ENCODE data around the gene KIAA0513.

Gene KIAA0513

DNA sequence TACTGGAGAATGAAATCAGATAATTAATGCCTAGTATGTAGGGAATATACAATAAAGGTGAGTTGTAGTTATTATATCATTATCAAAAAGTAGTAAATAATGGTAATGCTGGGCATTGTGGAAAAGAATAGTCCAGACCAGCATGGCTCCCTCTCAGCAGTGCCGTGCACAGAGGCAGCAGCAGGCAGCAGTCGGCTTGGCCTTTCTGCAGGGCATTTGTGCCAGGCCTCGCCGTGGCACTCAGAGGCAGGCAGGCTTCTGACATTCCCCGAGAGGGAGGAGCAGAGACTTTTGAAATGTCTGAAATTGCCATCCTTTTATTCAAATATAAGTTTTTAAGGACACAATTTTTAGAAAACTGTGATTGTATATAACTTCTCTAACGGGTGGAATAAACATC, 15.0 kb downstream of the KIAA0513 start:
- no peak for TF ChIP-seq CTCF (IDR thresholded peaks at IDR 0.05; ENCODE audit: borderline replicate concordance, insufficient read depth, low read depth, low read length)
- no peak overlapping the region for H3K4me3 ChIP-seq (ENCODE audit: low read depth, low read length)

DNA sequence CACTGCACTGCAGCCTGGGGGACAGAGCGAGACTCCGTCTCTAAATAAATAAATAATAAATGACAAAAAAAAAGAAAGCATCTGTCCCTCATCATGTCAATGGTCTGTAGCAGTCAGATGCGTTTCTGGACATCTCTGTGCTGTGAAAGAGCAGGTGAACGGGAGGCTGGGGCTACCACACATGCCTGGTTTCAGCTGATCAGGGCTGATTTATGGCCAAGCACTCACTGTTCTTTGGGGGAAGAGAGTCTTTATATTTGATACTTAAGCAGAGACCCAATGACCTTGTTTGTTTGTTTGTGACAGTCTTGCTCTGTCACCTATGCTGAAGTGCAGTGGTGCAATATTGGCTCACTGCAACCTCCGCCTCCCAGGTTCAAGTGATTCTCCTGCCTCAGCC, 17.5 kb downstream of the KIAA0513 start:
- H3K4me3 ChIP-seq (ENCODE audit: low read depth, low read length): no peak overlapping the region
- no peak for TF ChIP-seq CTCF (IDR thresholded peaks at IDR 0.05; ENCODE audit: borderline replicate concordance, insufficient read depth, low read depth, low read length)

GRCh38 chr16:85045641-85046471, 18.3 kb downstream of the KIAA0513 start:
- no peak overlapping the region for H3K4me3 ChIP-seq (ENCODE audit: low read depth, low read length)
- no peak for TF ChIP-seq CTCF (IDR thresholded peaks at IDR 0.05; ENCODE audit: borderline replicate concordance, insufficient read depth, low read depth, low read length)

DNA sequence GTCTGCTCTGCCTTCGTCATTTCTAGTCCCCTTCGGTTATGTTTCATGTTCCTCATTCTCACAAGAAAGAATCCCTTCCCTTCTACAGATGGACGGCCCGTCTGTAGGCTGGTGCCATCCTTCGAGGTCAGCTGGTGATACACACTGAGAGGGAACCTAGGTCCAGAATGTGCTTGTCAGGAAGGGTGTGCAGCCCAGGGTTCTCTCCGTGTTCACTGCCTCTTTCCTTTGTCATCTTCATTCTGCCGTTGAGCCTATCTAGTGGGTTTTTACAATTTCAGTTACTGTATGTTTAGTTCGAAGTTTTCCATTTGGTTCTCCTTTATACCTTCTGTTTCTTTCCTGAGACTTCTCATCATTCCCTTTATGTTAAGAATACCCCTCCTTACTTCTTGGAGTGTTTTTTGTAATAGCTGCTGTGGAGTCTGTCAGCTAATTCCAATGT, 18.9 kb downstream of the KIAA0513 start:
- no peak overlapping the region for H3K4me3 ChIP-seq (ENCODE audit: low read depth, low read length)
- TF ChIP-seq CTCF (IDR thresholded peaks at IDR 0.05; ENCODE audit: borderline replicate concordance, insufficient read depth, low read depth, low read length): no peak

DNA sequence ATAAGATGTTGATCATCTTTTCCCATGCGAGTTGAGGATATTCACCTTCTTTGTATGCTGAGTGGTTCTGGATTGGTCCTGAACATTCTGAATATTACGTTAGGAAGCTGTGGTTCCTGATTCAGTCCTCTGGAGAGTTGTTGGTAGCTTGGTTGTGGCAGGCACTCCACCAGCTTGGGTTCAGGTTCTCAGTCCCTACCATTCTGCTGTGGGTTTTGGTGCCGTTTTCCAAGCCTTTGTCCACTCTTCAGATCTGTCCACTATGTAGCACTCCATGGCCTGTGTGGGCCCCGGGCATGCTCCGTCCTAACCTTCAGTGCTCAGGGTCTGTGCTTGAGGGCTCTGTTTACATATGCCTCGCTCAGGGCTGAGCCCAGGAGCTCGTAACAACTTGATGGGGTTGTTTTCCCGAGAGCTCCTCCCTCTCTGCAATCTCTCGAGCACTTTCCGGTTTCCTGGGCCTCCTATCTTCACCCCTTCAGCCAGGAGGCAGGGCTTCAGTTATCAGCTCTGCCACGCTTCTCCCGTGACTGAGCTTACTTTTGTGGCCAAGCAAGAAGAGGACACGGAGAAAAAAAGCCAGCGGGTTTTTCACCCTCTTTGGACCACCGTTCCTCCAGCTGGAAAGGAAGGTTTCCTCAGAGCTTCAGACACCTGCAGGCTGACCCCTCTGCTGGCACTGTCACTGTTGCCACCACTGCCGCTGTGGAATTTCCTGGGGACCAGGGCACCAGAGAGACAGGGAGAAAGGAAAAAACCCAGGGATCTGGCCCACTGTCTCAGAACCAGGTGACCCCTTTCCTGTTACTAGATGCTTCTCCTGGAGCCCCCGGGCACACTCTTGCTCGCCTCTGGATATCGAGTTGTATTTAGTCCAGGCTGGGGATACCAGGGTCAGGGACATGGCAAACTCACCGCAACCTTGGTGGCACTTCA, 19.6 kb downstream of the KIAA0513 start:
- H3K4me3 ChIP-seq (ENCODE audit: low read depth, low read length): no peak overlapping the region
- no peak for TF ChIP-seq CTCF (IDR thresholded peaks at IDR 0.05; ENCODE audit: borderline replicate concordance, insufficient read depth, low read depth, low read length)

DNA sequence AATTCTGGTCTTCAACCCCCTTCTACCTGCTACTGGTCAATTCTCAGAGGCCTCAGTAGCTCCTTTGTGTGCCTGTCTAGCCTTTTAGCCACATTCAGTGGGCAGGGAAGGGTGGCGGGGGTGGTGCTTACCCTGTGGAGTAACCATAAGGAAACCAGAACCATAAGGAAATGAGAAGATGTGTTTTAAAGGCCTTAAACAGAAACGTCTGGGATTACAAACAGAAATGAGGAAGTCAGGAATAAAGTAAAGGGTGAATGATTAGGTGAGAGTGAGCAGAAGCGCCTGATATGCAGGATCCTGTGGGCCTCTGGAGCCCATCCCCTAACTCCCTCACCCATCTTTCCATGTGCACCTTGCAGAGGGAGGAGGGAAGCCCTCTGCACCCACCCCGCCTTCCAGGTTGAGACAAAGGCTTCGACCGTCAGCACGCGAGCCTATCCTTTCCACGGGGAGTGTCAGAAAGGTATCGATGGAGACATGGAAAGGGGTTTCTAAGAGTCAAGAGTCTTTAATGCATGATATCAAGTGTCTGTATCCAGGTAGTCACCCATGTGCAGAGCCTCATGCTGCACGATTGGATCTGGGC, 20.4 kb downstream of the KIAA0513 start:
- no peak overlapping the region for H3K4me3 ChIP-seq (ENCODE audit: low read depth, low read length)
- TF ChIP-seq CTCF (IDR thresholded peaks at IDR 0.05; ENCODE audit: borderline replicate concordance, insufficient read depth, low read depth, low read length): no peak
